Neural cell (in vitro differentiated cells): ENCODE results near the gene CPNE5. TPM values are rescaled to one million over a fixed set of nuclear protein-coding genes. Genes with fewer than 3 reads are reported as not detected.
"Not testable (repeated sequence)": the region's sequence is repeated elsewhere in the genome, so short reads cannot be mapped to it uniquely, and the experiment has no call there.

Experiments
- H2AFZ ChIP-seq: fragments of 200-600, 300-800 bp; sonication (generic), shearing (Covaris generic); 2 replicates; pipeline ENCODE4 v1.6.0; 2014; ENCODE audit warnings: low read depth, mild to moderate bottlenecking, antibody characterized with exemption, low read length, moderate library complexity
- H3F3A ChIP-seq: fragments of 200-600 bp; shearing (Covaris generic); 2 replicates; pipeline ENCODE4 v1.6.1; 2016; ENCODE audit warnings: mild to moderate bottlenecking, moderate library complexity, mixed read lengths, antibody characterized with exemption, low read length; ENCODE audit not compliant: insufficient read depth, poor library complexity, severe bottlenecking
- H3K27ac ChIP-seq: fragments of 200-600, 300-800 bp; sonication (generic), shearing (Covaris generic); 2 replicates; pipeline ENCODE4 v1.5.1; 2014; ENCODE audit warnings: mild to moderate bottlenecking, low read length, moderate library complexity
- H3K27me3 ChIP-seq: fragments of 300-800, 200-600 bp; sonication (generic), shearing (Covaris generic); 2 replicates; pipeline ENCODE4 v1.6.0; 2014; ENCODE audit warnings: mild to moderate bottlenecking, low read depth, low read length, moderate library complexity; ENCODE audit not compliant: insufficient read depth
- H3K36me3 ChIP-seq: fragments of 300-800, 200-600 bp; sonication (generic), shearing (Covaris generic); 2 replicates; pipeline ENCODE4 v1.5.1; 2014; ENCODE audit warnings: mild to moderate bottlenecking, antibody characterized with exemption, low read length, moderate library complexity; ENCODE audit not compliant: insufficient read depth
- H3K4me2 ChIP-seq: fragments of 300-800, 200-600 bp; sonication (generic), shearing (Covaris generic); 2 replicates; pipeline ENCODE4 v1.6.0; 2014; ENCODE audit warnings: mild to moderate bottlenecking, low read length
- H3K4me3 ChIP-seq: fragments of 300-800, 200-600 bp; sonication (generic), shearing (Covaris generic); 2 replicates; pipeline ENCODE4 v1.5.1; 2014; ENCODE audit warnings: mild to moderate bottlenecking, low read length, moderate library complexity
- H3K79me2 ChIP-seq: fragments of 200-600 bp; shearing (Covaris generic); replicated peaks from 2 replicates; pipeline ENCODE4 v1.6.0; 2014; ENCODE audit warnings: mild to moderate bottlenecking, low read length, moderate library complexity; ENCODE audit not compliant: insufficient read depth
- H3K9ac ChIP-seq: fragments of 300-800, 200-600 bp; sonication (generic), shearing (Covaris generic); 2 replicates; pipeline ENCODE4 v1.6.1; 2016; ENCODE audit warnings: mild to moderate bottlenecking, low read length, mixed read lengths
- H3K9me2 ChIP-seq: fragments of 200-600 bp; shearing (Covaris generic); 2 replicates; pipeline ENCODE4 v1.6.1; 2016; ENCODE audit warnings: mild to moderate bottlenecking, low read length, mixed read lengths; ENCODE audit not compliant: insufficient read depth
- H3K9me3 ChIP-seq: fragments of 200-600, 300-800 bp; sonication (generic), shearing (Covaris generic); 2 replicates; pipeline ENCODE4 v1.6.1; 2016; ENCODE audit warnings: mild to moderate bottlenecking, mixed run types, low read length, moderate library complexity, mixed read lengths
- H4K20me1 ChIP-seq: fragments of 200-600 bp; shearing (Covaris generic); 2 replicates; pipeline ENCODE4 v1.6.1; 2016; ENCODE audit warnings: mild to moderate bottlenecking, mixed run types; ENCODE audit not compliant: insufficient read depth
- CTCF ChIP-seq: fragments of 450-650 bp; IDR thresholded peaks from 2 replicates; pipeline ENCODE4 v1.5.1; 2014; ENCODE audit warnings: antibody characterized with exemption, mild to moderate bottlenecking, moderate library complexity; ENCODE audit not compliant: poor library complexity, severe bottlenecking
- EP300 ChIP-seq: fragments of 450-650 bp; conservative IDR thresholded peaks from 2 replicates; pipeline ENCODE4 v1.6.1; 2014; ENCODE audit warnings: antibody characterized with exemption, mild to moderate bottlenecking, moderate library complexity; ENCODE audit not compliant: poor library complexity, severe bottlenecking
- MXI1 ChIP-seq: fragments of 450-650 bp; conservative IDR thresholded peaks from 2 replicates; pipeline ENCODE4 v1.6.1; 2014; ENCODE audit warnings: antibody characterized with exemption, mild to moderate bottlenecking; ENCODE audit not compliant: poor library complexity, severe bottlenecking
- POLR2AphosphoS5 ChIP-seq: IDR thresholded peaks from 2 replicates; pipeline ENCODE4 v1.6.1; 2012
- RAD21 ChIP-seq: fragments of 450-650 bp; conservative IDR thresholded peaks from 2 replicates; pipeline ENCODE4 v1.6.1; 2014; ENCODE audit warnings: antibody characterized with exemption, mild to moderate bottlenecking, moderate library complexity
- REST ChIP-seq: IDR thresholded peaks from 2 replicates; pipeline ENCODE4 v1.6.1; 2012; ENCODE audit warnings: borderline replicate concordance
- SMC3 ChIP-seq: fragments of 450-650 bp; conservative IDR thresholded peaks from 2 replicates; pipeline ENCODE4 v1.6.1; 2014; ENCODE audit warnings: antibody characterized with exemption, mild to moderate bottlenecking, moderate library complexity; ENCODE audit not compliant: poor library complexity
- TAF1 ChIP-seq: IDR thresholded peaks from 2 replicates; pipeline ENCODE4 v1.6.1; 2012; ENCODE audit warnings: low read depth
- polyA plus RNA-seq: library from polyadenylated mRNA; depleted of rRNA; stranded (reverse); fragments of >200 nt; gene quantifications from 2 replicates; pipeline ENCODE4 v1.2.3, GENCODE V29; 2014

CPNE5 gene
- polyA plus RNA-seq, 1 donor from 2014 or later = 8.7 TPM

- H3K4me3 ChIP-seq = no peak overlapping the region
- no peaks in the 10 kb centered on the region for H3F3A ChIP-seq
- TF ChIP-seq POLR2AphosphoS5 (no peak), CTCF (no peak), SMC3 (no peak), RAD21 (no peak), TAF1 (no peak), MXI1 (no peak), REST (no peak), EP300 (no peak)
- no peaks in the 10 kb centered on the region for H3K9me3 ChIP-seq
- H2AFZ ChIP-seq = no peak overlapping the region
- no peak overlapping the region for H3K27ac ChIP-seq
- no peaks in the 10 kb centered on the region for H3K27me3 ChIP-seq
- no peak overlapping the region for H3K9ac ChIP-seq
- H3K9me2 ChIP-seq = no peaks in the 10 kb centered on the region
- H4K20me1 ChIP-seq = no peaks in the 10 kb centered on the region
- no peak overlapping the region for H3K4me2 ChIP-seq
- no peaks in the 10 kb centered on the region for H3K36me3 ChIP-seq
- H3K79me2 ChIP-seq = no peaks in the 10 kb centered on the region
Measured at GRCh38 chr6:36713846-36714245, 125.4 kb downstream of the CPNE5 start.

GRCh38 chr6:36712816-36713215 lies 126.4 kb downstream of the CPNE5 start:
- TF ChIP-seq SMC3 = no peak
- Histone ChIP-seq H3K79me2 (no peaks in the 10 kb centered on the region), H2AFZ (no peak overlapping the region), H3K4me3 (no peak overlapping the region), H3K36me3 (no peaks in the 10 kb centered on the region), H3K9ac (no peak overlapping the region), H3K27me3 (no peaks in the 10 kb centered on the region), H3K9me3 (no peaks in the 10 kb centered on the region), H3K27ac (no peak overlapping the region), H4K20me1 (no peaks in the 10 kb centered on the region), H3F3A (no peaks in the 10 kb centered on the region), H3K4me2 (no peak overlapping the region), H3K9me2 (no peaks in the 10 kb centered on the region)

- no peaks in the 10 kb centered on the region for H3K9me2 ChIP-seq
- H3K4me3 ChIP-seq = no peak overlapping the region
- H3K27me3 ChIP-seq = no peaks in the 10 kb centered on the region
- peaks cover 2% of the 10 kb centered on the region for H3K9me3 ChIP-seq
- no peak overlapping the region for H3K9ac ChIP-seq
- no peak overlapping the region for H3K4me2 ChIP-seq
- H3K27ac ChIP-seq = no peak overlapping the region
- no peak overlapping the region for H2AFZ ChIP-seq
- H4K20me1 ChIP-seq = no peaks in the 10 kb centered on the region
- no peaks in the 10 kb centered on the region for H3K79me2 ChIP-seq
- H3F3A ChIP-seq = no peaks in the 10 kb centered on the region
- TF ChIP-seq REST = no peak
- H3K36me3 ChIP-seq = no peaks in the 10 kb centered on the region
Measured at GRCh38 chr6:36706339-36706738, 132.9 kb downstream of the CPNE5 start.

- H3K9me2 ChIP-seq, H3K4me2 ChIP-seq, H4K20me1 ChIP-seq, H3K27ac ChIP-seq, H3K9ac ChIP-seq, H3K79me2 ChIP-seq, H3K4me3 ChIP-seq, H3K36me3 ChIP-seq, H2AFZ ChIP-seq, H3F3A ChIP-seq, H3K9me3 ChIP-seq, H3K27me3 ChIP-seq: not testable (repeated sequence)
Measured at GRCh38 chr6:36704961-36705577, 134.2 kb downstream of the CPNE5 start.
